ENCODE results near the gene SASH1.
"Not testable (repeated sequence)": the region's sequence is repeated elsewhere in the genome, so short reads cannot be mapped to it uniquely, and the experiment has no call there.

Gene SASH1

GRCh38 chr6:148370176-148370575, 27.5 kb downstream of the SASH1 start:
- DNase-seq = no peak

GRCh38 chr6:148374040-148374774, 31.6 kb downstream of the SASH1 start:
- DNase-seq = no peak

GRCh38 chr6:148375401-148375800, 32.8 kb downstream of the SASH1 start:
- no peak for DNase-seq

- DNase-seq = no peak
Measured at GRCh38 chr6:148379481-148379880, 36.8 kb downstream of the SASH1 start.

GRCh38 chr6:148379966-148380713, 37.5 kb downstream of the SASH1 start:
- no peak for DNase-seq

GRCh38 chr6:148382051-148382450, 39.4 kb downstream of the SASH1 start:
- DNase-seq = not testable (repeated sequence)

GRCh38 chr6:148382861-148383260, 40.2 kb downstream of the SASH1 start:
- DNase-seq = no peak

- DNase-seq = no peak
Measured at GRCh38 chr6:148383658-148384368, 41.2 kb downstream of the SASH1 start.

- no peak for DNase-seq
Measured at GRCh38 chr6:148385379-148385778, 42.7 kb downstream of the SASH1 start.

- no peak for DNase-seq
Measured at GRCh38 chr6:148388521-148388920, 45.9 kb downstream of the SASH1 start.

GRCh38 chr6:148389086-148389485, 46.4 kb downstream of the SASH1 start:
- no peak for DNase-seq

- no peak for DNase-seq
Measured at GRCh38 chr6:148389917-148390316, 47.3 kb downstream of the SASH1 start.

- not testable (repeated sequence) for DNase-seq
Measured at GRCh38 chr6:148392127-148392526, 49.5 kb downstream of the SASH1 start.

GRCh38 chr6:148392671-148393070, 50.0 kb downstream of the SASH1 start:
- DNase-seq = no peak

- DNase-seq = no peak
Measured at GRCh38 chr6:148395583-148396101, 53.0 kb downstream of the SASH1 start.

- DNase-seq = no peak
Measured at GRCh38 chr6:148396411-148396810, 53.8 kb downstream of the SASH1 start.

GRCh38 chr6:148396926-148397325, 54.3 kb downstream of the SASH1 start:
- no peak for DNase-seq

GRCh38 chr6:148398244-148398643, 55.6 kb downstream of the SASH1 start:
- no peak for DNase-seq

GRCh38 chr6:148398678-148399077, 56.0 kb downstream of the SASH1 start:
- DNase-seq = no peak

- DNase-seq = no peak
Measured at GRCh38 chr6:148401571-148401970, 58.9 kb downstream of the SASH1 start.

- no peak for DNase-seq
Measured at GRCh38 chr6:148404456-148405054, 61.9 kb downstream of the SASH1 start.

GRCh38 chr6:148405894-148406293, 63.3 kb downstream of the SASH1 start:
- DNase-seq = no peak

All from 8988T (cell line).